ENCODE data around the gene POGLUT2.

GRCh38 chr13:102816708-102817107 lies 17.9 kb upstream of the POGLUT2 start:
- no peak for TF ChIP-seq CTCF (IDR thresholded peaks at IDR 0.05)
- TF ChIP-seq, protein P1, sequence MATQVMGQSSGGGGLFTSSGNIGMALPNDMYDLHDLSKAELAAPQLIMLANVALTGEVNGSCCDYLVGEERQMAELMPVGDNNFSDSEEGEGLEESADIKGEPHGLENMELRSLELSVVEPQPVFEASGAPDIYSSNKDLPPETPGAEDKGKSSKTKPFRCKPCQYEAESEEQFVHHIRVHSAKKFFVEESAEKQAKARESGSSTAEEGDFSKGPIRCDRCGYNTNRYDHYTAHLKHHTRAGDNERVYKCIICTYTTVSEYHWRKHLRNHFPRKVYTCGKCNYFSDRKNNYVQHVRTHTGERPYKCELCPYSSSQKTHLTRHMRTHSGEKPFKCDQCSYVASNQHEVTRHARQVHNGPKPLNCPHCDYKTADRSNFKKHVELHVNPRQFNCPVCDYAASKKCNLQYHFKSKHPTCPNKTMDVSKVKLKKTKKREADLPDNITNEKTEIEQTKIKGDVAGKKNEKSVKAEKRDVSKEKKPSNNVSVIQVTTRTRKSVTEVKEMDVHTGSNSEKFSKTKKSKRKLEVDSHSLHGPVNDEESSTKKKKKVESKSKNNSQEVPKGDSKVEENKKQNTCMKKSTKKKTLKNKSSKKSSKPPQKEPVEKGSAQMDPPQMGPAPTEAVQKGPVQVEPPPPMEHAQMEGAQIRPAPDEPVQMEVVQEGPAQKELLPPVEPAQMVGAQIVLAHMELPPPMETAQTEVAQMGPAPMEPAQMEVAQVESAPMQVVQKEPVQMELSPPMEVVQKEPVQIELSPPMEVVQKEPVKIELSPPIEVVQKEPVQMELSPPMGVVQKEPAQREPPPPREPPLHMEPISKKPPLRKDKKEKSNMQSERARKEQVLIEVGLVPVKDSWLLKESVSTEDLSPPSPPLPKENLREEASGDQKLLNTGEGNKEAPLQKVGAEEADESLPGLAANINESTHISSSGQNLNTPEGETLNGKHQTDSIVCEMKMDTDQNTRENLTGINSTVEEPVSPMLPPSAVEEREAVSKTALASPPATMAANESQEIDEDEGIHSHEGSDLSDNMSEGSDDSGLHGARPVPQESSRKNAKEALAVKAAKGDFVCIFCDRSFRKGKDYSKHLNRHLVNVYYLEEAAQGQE (IDR thresholded peaks at IDR 0.05; ENCODE audit: insufficient read depth in 1 of 2, low read depth in 2 of 2, low read length in 1 of 2), result no peak
- TF ChIP-seq POLR2AphosphoS5 (IDR thresholded peaks at IDR 0.05; ENCODE audit: low read depth, low read length), result no peak
- no peak for TF ChIP-seq SIN3A (IDR thresholded peaks at IDR 0.05; ENCODE audit: borderline replicate concordance, insufficient read depth, low read depth, low read length)
